ENCODE measurements around the gene LRRC59.
"Not testable (repeated sequence)": the region's sequence is repeated elsewhere in the genome, so short reads cannot be mapped to it uniquely, and the experiment has no call there.

Gene LRRC59

GRCh38 chr17:50424246-50424995 is 27.1 kb upstream of the LRRC59 start:
- no peak for DNase-seq

- DNase-seq: peak in 1 of 2 experiments; percentile 6
Measured at GRCh38 chr17:50423553-50424159, 26.3 kb upstream of the LRRC59 start.

- no peak for DNase-seq
Measured at GRCh38 chr17:50422738-50423137, 25.4 kb upstream of the LRRC59 start.

GRCh38 chr17:50421308-50422051 is 24.2 kb upstream of the LRRC59 start:
- DNase-seq: no peak

GRCh38 chr17:50420419-50421112 is 23.2 kb upstream of the LRRC59 start:
- no peak for DNase-seq

GRCh38 chr17:50419577-50419976 is 22.3 kb upstream of the LRRC59 start:
- not testable (repeated sequence) for DNase-seq

- no peak for DNase-seq
Measured at GRCh38 chr17:50414808-50415207, 17.5 kb upstream of the LRRC59 start.

GRCh38 chr17:50412188-50412732 is 14.9 kb upstream of the LRRC59 start:
- no peak for DNase-seq

GRCh38 chr17:50407921-50408320 is 10.6 kb upstream of the LRRC59 start:
- no peak for DNase-seq

- DNase-seq: no peak
Measured at GRCh38 chr17:50406578-50406977, 9.3 kb upstream of the LRRC59 start.

GRCh38 chr17:50405351-50405750 is 8.0 kb upstream of the LRRC59 start:
- not testable (repeated sequence) for DNase-seq

- DNase-seq: not testable (repeated sequence)
Measured at GRCh38 chr17:50399591-50399990, 2.3 kb upstream of the LRRC59 start.

GRCh38 chr17:50398672-50399071 is 1.3 kb upstream of the LRRC59 start:
- not testable (repeated sequence) for DNase-seq

GRCh38 chr17:50397919-50398285 is 579 bp upstream of the LRRC59 start:
- no peak for DNase-seq

GRCh38 chr17:50396261-50397110 is 837 bp downstream of the LRRC59 start:
- peak in 1 of 2 experiments; percentile 13 for DNase-seq

GRCh38 chr17:50394711-50395110 is 2.6 kb downstream of the LRRC59 start:
- DNase-seq: no peak

GRCh38 chr17:50393700-50394099 is 3.6 kb downstream of the LRRC59 start:
- DNase-seq: no peak

GRCh38 chr17:50392621-50393020 is 4.7 kb downstream of the LRRC59 start:
- no peak for DNase-seq

- no peak for DNase-seq
Measured at GRCh38 chr17:50389534-50389933, 7.8 kb downstream of the LRRC59 start.

- DNase-seq: no peak
Measured at GRCh38 chr17:50388728-50389127, 8.6 kb downstream of the LRRC59 start.

GRCh38 chr17:50386510-50386909 is 10.8 kb downstream of the LRRC59 start:
- no peak for DNase-seq

GRCh38 chr17:50382931-50383330 is 14.4 kb downstream of the LRRC59 start:
- DNase-seq: no peak

All from NCI-H524 (cell line).